Natural killer cell (primary cell): ENCODE results near the gene CLK3. TPM values are rescaled to one million over a fixed set of nuclear protein-coding genes. Genes with fewer than 3 reads are reported as not detected.

ENCODE experiments used
- ATAC-seq, 3 donors: fragments of 150-1000 bp in 2 of 3; fragments of 200-7000 bp in 1 of 3; cut with Tn5 transposase; 1 replicate in 1 of 3; 2 replicates in 2 of 3; pipeline ENCODE4 v1.10.0; 2021; ENCODE audit warnings: mild to moderate bottlenecking in 2 of 3, moderate library complexity in 2 of 3
- DNase-seq, 2 donors: peaks; one replicate each; pipeline versions ENCODE4 v3.0.0 to v3.0.0-alpha.2; 2013 to 2021; ENCODE audit warnings: mixed read lengths in 1 of 2
- H3K27ac ChIP-seq: one replicate; pipeline ENCODE4 v1.5.1; 2013; ENCODE audit warnings: mild to moderate bottlenecking, low read length
- H3K27me3 ChIP-seq: one replicate; pipeline ENCODE4 v1.6.1; 2013; ENCODE audit warnings: low read length; ENCODE audit not compliant: control insufficient read depth, insufficient read depth
- H3K36me3 ChIP-seq: one replicate; pipeline ENCODE4 v1.6.1; 2013; ENCODE audit warnings: low read length; ENCODE audit not compliant: control insufficient read depth, insufficient read depth
- H3K4me1 ChIP-seq: one replicate; pipeline ENCODE4 v1.6.1; 2013; ENCODE audit warnings: low read length; ENCODE audit not compliant: control insufficient read depth, insufficient read depth
- H3K4me3 ChIP-seq: one replicate; pipeline ENCODE4 v1.5.1; 2013; ENCODE audit warnings: low read length
- H3K9me3 ChIP-seq: one replicate; pipeline ENCODE4 v1.6.1; 2013; ENCODE audit warnings: low read length; ENCODE audit not compliant: control insufficient read depth, insufficient read depth
- H3K27ac Mint-ChIP-seq, 2 donors: one replicate each; pipeline ENCODE4 v1.8.0; 2022; ENCODE audit warnings: mild to moderate bottlenecking in 2 of 2, mixed read lengths in 2 of 2, moderate library complexity in 1 of 2
- H3K27me3 Mint-ChIP-seq, 2 donors: one replicate each; pipeline ENCODE4 v1.8.0; 2022; ENCODE audit warnings: low read depth in 2 of 2, mixed read lengths in 2 of 2
- H3K36me3 Mint-ChIP-seq: one replicate; pipeline ENCODE4 v1.8.0; 2022; ENCODE audit warnings: mixed read lengths
- H3K4me1 Mint-ChIP-seq, 2 donors: one replicate each; pipeline ENCODE4 v1.8.0; 2022; ENCODE audit warnings: mixed read lengths in 2 of 2
- H3K4me3 Mint-ChIP-seq: one replicate; pipeline ENCODE4 v1.8.0; 2022; ENCODE audit warnings: mild to moderate bottlenecking, moderate library complexity, mixed read lengths
- H3K9me3 Mint-ChIP-seq, 2 donors: one replicate each; pipeline ENCODE4 v1.8.0; 2022; ENCODE audit warnings: mixed read lengths in 2 of 2
- CTCF ChIP-seq: fragments of 200-600 bp; IDR thresholded peaks from one replicate; pipeline ENCODE4 v1.8.0; 2022; ENCODE audit warnings: antibody characterized with exemption
- WGBS: methylation state at CpG from one replicate; pipeline ENCODE4 v1.1.7; 2013; ENCODE audit warnings: missing lambda C conversion rate; ENCODE audit not compliant: insufficient coverage; 5-methylcytosine and 5-hydroxymethylcytosine counted together
- intact Hi-C: fragments of 100-400 bp; cut with micrococcal nuclease; formaldehyde crosslinking; loops from one replicate; pipeline ENCODE4 v1.14.2; 2022
- total RNA-seq, 4 donors: library from RNA; stranded (reverse); fragments of 120-200 nt in 1 of 4; gene quantifications; one replicate each; pipeline versions ENCODE4 v1.2.3 to v1.2.4, GENCODE V29; 2013 to 2022

Gene CLK3
- total RNA-seq, 3 donors from 2014 or later (not counting 1 experiment from before 2014, with no cell fraction given), result 288 to 298 (median 293) TPM

GRCh38 chr15:74580538-74581350 is 34.9 kb upstream of the CLK3 start:
- no peak for ATAC-seq
- Histone ChIP-seq H3K9me3 (no peaks in the 10 kb centered on the region), H3K27me3 (no peaks in the 10 kb centered on the region), H3K4me3 (no peak overlapping the region), H3K4me1 (no peaks in the 10 kb centered on the region), H3K27ac (no peak overlapping the region), H3K36me3 (peaks cover 66% of the 10 kb centered on the region)
- Mint-ChIP-seq H3K4me1 (peaks cover 4 to 8% of the 10 kb centered on the region in 2 donors), H3K36me3 (peaks cover 5% of the 10 kb centered on the region), H3K4me3 (no peak overlapping the region), H3K27me3 (no peaks in the 10 kb centered on the region), H3K9me3 (no peaks in the 10 kb centered on the region), H3K27ac (peak overlapping the region in 1 of 2 donors; percentile 46)
- TF ChIP-seq CTCF, result no peak
- WGBS, result 98% methylated on average over 7 of the region's 7 CpGs
- intact Hi-C loops, result no loop called here
- no peak for DNase-seq

- peaks cover 4% of the 10 kb centered on the region in 2 donors for H3K4me1 Mint-ChIP-seq
- no peaks in the 10 kb centered on the region for H3K27me3 ChIP-seq
- DNase-seq, result no peak
- no peaks in the 10 kb centered on the region for H3K9me3 ChIP-seq
- H3K9me3 Mint-ChIP-seq, result no peaks in the 10 kb centered on the region
- no peak for TF ChIP-seq CTCF
- no peak overlapping the region for H3K27ac ChIP-seq
- H3K36me3 ChIP-seq, result peaks cover 57% of the 10 kb centered on the region
- no peak overlapping the region for H3K27ac Mint-ChIP-seq
- no peak overlapping the region for H3K4me3 ChIP-seq
- H3K36me3 Mint-ChIP-seq, result no peaks in the 10 kb centered on the region
- no peaks in the 10 kb centered on the region for H3K27me3 Mint-ChIP-seq
- intact Hi-C loops, result no loop called here
- WGBS, result 70% methylated on average over 2 of the region's 2 CpGs
- no peak for ATAC-seq
- H3K4me1 ChIP-seq, result no peaks in the 10 kb centered on the region
- H3K4me3 Mint-ChIP-seq, result no peak overlapping the region
Observed at GRCh38 chr15:74584204-74584603, 31.4 kb upstream of the CLK3 start.

GRCh38 chr15:74584779-74585178 is 30.9 kb upstream of the CLK3 start:
- TF ChIP-seq CTCF, result no peak
- intact Hi-C loops, result no loop called here
- no peaks in the 10 kb centered on the region for H3K9me3 Mint-ChIP-seq
- H3K9me3 ChIP-seq, result no peaks in the 10 kb centered on the region
- H3K27ac ChIP-seq, result no peak overlapping the region
- no peak overlapping the region for H3K4me3 Mint-ChIP-seq
- H3K4me1 ChIP-seq, result no peaks in the 10 kb centered on the region
- H3K4me1 Mint-ChIP-seq, result peaks cover 4% of the 10 kb centered on the region in 2 donors
- no peak overlapping the region for H3K4me3 ChIP-seq
- peaks cover 57% of the 10 kb centered on the region for H3K36me3 ChIP-seq
- H3K27ac Mint-ChIP-seq, result no peak overlapping the region
- DNase-seq (no peak), ATAC-seq (no peak)
- H3K27me3 Mint-ChIP-seq, result no peaks in the 10 kb centered on the region
- peaks cover 2% of the 10 kb centered on the region for H3K36me3 Mint-ChIP-seq
- 92% methylated on average over 4 of the region's 4 CpGs for WGBS
- H3K27me3 ChIP-seq, result no peaks in the 10 kb centered on the region

GRCh38 chr15:74585191-74585590 is 30.4 kb upstream of the CLK3 start:
- no peaks in the 10 kb centered on the region for H3K9me3 Mint-ChIP-seq
- Histone ChIP-seq H3K4me1 (no peaks in the 10 kb centered on the region), H3K4me3 (no peak overlapping the region), H3K36me3 (peaks cover 59% of the 10 kb centered on the region), H3K27me3 (no peaks in the 10 kb centered on the region), H3K9me3 (no peaks in the 10 kb centered on the region), H3K27ac (no peak overlapping the region)
- WGBS, result 87% methylated on average over 3 of the region's 3 CpGs
- peaks cover 6% of the 10 kb centered on the region for H3K36me3 Mint-ChIP-seq
- no peak overlapping the region for H3K27ac Mint-ChIP-seq
- ATAC-seq, result no peak
- no peak overlapping the region for H3K4me3 Mint-ChIP-seq
- DNase-seq, result no peak
- no peaks in the 10 kb centered on the region for H3K27me3 Mint-ChIP-seq
- no peak for TF ChIP-seq CTCF
- intact Hi-C loops, result no loop called here
- peaks cover 4% of the 10 kb centered on the region in 2 donors for H3K4me1 Mint-ChIP-seq
